DMS114 treated with DMSO at 0.1 percent for 48 hours (cell line): ENCODE measurements around the gene DOK6.

Source experiments
- DNase-seq: peaks from one replicate; lab custom pipeline; 2025; ENCODE audit not compliant: unreplicated experiment; lab: John Stamatoyannopoulos, UW

DOK6 gene

GRCh38 chr18:69537183-69537582, 136.5 kb downstream of the DOK6 start:
- no peak for DNase-seq

- no peak for DNase-seq
These were observed 138.2 kb downstream of the DOK6 start for GRCh38 chr18:69538849-69539248.

DNA sequence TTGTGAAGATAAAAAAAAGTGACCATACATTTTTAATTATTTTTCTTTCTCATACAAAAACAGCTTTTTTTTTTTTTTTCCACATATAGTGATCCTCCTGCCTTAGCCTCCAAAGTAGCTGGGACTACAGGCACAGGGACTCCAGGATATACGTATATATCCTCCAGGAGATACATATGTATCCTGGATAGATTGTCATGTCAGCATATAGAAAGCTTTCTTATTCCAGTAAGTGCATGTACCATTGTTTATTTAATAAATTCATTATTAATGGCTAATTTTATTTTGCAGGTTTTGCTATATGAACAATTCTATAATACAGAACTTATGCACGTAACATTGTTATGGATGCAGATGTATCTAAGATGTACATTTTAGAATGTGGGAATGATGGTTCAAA, 138.7 kb downstream of the DOK6 start:
- no peak for DNase-seq

DNA sequence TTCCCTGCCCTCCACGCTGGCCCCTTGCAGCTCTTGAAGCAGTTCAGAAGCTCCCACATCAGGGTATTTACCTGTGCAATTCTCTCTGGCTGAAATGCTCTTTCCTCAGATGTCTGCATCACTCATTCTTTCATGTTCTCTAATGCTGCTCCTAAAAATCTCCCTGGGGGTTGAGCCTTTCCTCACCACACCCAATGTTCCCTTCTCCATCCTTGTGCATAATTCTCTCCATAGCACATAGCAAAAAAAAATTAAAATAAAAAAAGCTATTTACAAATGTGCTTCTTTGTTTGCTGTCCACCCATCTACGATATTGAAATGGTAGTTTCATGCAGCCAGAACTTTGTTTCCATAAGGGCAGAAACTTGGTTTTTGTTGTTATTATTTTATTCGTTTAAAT, 155.5 kb downstream of the DOK6 start:
- DNase-seq = no peak

- no peak for DNase-seq
These were observed 156.6 kb downstream of the DOK6 start for GRCh38 chr18:69557282-69557681.

DNA sequence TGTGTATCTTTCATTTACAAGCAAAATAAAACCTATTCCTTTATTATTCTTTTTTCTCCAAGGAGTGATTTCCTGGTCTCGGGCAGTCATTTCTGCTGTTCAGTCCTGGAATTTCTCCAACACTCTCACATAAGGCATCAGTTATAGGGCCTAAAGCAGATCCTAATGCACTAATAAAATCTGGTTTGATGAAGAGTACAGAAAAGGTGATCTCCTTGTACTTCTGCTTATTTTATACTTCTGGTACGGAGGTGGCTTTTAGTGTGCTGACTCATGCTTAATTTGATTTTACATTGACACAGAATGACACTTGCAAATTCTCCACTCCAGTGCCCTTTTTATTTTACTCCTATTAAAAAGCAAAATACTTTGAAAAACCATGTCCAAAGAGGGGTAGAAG, 157.4 kb downstream of the DOK6 start:
- DNase-seq = no peak

DNA sequence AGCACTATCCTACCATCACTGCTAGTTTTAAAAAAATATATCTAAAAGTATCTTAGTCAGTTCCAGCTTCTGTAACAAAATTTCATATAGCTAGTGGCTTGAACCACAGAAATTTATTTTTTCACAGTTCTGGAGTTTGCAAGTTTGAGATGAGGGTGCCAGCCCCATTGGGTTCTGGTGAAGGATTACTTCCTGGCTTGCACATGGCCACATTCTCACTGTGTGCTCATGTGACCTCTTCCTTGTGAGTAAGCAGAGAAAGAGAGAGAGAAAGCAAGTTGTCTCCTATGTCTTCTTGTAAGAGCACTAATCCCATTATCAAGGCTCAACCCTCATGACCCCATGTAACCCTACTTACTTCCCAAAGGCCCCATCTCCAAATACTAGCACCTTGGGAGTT, 158.9 kb downstream of the DOK6 start:
- no peak for DNase-seq

- no peak for DNase-seq
These were observed 163.9 kb downstream of the DOK6 start for GRCh38 chr18:69564602-69565001.

- DNase-seq = no peak
These were observed 167.3 kb downstream of the DOK6 start for GRCh38 chr18:69567813-69568488.

DNA sequence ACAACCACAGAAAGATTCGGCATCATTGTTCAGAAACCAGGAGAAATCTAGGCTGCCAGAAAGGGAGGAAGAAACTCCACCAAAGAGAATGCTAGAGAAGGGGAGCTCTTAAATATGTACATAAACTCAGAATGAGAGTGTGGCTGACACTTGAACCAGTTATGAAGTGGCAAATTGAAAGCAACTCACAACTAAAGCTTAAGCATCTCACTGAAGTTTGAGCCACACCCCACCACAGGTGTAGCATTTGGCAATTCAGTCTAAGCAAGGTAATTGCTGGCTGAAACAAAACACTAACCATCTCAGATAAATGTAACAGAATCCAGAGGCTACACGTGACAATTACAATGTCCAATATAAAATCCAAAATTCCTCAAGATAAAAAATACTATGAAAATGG, 168.4 kb downstream of the DOK6 start:
- DNase-seq = no peak

DNA sequence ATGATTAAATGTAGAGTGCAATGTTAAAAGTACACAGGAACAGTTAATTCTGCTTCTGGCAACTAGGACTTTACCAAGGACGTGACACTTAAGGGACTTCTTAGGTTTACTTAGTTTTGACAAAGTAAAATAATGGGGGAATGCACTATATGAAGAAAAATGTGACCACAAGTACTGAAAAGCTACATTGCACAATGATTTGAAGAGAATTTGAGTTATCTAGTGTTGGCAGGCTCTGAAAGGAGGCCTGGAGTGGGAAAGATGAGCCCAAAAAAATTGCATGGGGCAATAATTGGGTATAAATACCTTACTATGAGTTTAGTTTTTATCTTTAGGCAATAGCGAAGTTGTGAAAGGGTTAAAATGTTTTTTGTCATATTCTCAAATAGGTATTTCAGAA, 173.7 kb downstream of the DOK6 start:
- DNase-seq = no peak

GRCh38 chr18:69580107-69580506, 179.4 kb downstream of the DOK6 start:
- DNase-seq = no peak

DNA sequence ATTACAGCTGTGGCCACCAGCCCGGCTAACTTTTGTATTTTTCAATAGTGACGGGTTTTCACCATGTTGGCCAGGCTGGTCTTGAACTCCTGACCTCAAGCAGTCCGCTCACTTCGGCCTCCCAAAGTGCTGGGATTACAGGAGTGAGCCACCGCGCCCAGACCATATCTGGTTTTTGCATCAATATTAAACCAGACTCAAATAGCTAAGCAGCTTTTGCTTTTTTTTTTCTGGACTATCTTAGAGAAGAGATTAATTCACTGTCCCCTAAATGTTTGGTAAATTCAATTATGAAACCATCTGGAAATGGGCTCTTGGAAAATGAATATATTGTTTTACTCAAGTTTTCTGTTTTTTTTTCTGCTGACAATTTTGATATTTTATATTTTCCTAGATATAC, 183.7 kb downstream of the DOK6 start:
- no peak for DNase-seq

DNA sequence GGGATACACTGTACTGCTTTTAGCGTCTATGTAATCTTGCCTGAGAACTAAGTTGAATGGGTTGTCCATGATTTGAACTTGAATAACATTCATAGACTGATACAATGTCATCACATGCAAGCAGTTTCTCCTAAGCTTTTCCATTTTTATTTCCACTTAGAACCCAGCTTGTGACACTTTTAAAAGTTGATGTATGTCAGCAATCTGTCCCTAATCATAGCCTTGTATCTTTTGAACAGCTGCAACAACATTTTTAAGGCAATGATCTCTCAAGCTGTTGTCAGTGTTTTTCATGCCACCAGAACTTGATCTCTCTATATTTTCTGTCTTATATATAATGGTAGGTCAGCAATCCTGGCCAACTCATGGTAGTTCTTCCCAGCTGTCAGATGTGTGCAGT, 185.0 kb downstream of the DOK6 start:
- DNase-seq = no peak

DNA sequence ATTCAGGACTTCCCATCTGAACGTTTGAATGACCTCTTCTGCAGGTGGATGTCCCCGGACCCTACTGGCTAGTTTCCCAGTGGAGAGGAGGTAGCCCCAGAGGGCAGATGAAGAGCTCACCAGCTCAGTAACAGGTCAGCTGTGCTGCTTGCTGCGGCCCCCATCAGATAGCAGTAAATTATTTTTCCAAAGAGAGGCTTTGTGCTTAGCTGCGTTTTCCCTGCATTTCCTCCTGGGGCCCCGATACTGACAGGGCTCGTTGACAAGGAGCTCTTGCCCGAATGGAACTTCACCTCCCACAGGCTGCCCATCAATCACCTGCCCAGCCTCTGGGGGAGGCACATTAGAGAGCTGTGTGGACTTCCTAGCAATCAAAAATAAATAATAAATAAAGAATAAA, 185.8 kb downstream of the DOK6 start:
- DNase-seq = no peak

DNA sequence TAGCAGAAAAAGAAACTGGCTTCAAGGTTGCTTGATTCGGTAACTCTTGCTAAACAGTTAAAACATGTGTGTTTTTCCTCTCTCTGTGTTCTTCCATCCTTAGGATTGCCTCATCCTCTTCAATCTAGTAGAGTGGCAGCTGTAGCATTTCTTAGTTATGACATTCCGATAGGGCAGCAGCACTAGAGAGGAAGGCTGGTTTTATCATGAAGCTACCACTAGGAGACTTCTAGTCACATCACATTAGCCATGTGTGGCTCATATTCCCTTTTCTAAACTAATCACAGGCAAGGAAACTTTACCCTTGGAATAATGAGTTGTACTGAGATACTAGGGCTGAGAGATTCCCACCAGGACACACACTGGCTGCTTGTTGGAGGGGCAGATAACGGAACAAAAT, 187.6 kb downstream of the DOK6 start:
- no peak for DNase-seq

DNA sequence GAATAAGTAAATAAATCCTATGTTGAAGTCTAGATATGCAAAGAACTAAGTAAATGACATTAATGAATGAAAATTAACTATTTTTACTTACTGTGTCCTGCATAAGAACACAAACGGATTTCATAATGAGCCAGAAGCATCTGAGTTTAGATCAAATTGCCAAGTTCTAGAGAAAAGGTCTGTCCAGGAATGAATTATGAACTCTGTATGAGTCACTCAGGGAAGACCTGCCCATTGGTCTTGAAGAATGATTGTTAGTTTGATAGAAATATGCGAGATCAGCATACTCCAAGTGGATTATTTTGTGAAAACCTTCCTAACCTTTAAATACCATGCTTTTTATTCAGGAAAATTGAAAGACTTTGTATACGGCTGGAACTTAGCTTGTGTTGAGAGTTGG, 189.5 kb downstream of the DOK6 start:
- no peak for DNase-seq

- no peak for DNase-seq
These were observed 195.7 kb downstream of the DOK6 start for GRCh38 chr18:69596345-69596744.

DNA sequence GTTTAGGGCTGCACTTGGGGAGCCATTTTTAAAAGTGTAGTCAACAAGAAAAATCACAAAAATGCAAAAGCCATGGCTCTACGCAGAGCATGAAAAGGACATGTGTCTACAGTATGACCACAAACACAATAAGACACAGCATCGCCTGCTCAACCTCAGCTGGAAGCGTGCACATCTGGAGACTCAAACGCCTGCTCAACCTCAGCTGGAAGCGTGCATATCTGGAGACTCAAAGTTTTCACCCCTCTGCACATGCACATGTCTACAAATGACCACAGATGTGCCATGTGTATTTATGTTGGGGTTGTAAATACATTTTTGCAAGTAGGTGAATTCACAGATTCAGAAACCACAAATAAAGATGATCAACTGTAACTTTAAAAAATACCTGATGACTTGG, 196.9 kb downstream of the DOK6 start:
- no peak for DNase-seq

DNA sequence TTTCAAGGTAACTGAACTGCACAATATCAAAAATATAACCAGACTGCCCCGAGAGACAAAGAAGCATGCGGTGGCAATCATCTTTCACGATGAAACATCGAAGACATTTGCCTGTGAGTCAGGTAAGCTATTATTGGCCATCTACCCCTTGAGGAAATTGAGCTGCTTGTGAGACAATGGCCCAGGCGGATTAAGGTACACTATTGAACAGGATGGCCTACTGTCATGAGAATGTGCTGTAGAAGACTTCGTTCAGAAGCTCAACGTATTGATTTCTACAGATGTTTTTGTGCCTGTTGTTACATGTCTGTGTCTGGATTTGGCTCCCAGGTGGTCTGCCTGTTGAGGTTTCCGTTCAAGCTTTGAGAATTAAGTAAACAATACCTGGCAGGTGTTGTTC, 198.7 kb downstream of the DOK6 start:
- DNase-seq = no peak

- DNase-seq = no peak
These were observed 211.6 kb downstream of the DOK6 start for GRCh38 chr18:69612242-69612641.

- DNase-seq = no peak
These were observed 215.4 kb downstream of the DOK6 start for GRCh38 chr18:69616114-69616513.

GRCh38 chr18:69617408-69617807, 216.7 kb downstream of the DOK6 start:
- no peak for DNase-seq

DNA sequence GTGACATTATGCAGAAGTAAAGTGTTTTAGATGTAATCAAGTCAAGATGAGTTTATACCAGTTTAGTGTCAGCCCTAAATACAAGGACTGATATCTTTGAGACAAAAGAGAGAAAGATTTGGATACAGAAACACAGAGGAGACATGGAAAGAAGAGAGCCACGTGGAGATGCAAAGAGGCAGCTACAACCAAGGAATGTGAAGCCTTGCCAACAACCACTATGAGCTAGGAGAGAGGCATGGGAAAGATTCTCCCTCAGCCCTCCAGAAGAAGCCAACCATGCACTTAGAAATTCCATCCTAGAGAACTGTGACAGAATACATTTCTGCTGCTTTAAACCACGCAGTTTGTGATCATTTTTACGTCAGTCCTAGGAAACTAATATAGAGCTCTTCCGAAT, 217.2 kb downstream of the DOK6 start:
- no peak for DNase-seq
